ENCODE measurements around the gene SORL1.

DNA sequence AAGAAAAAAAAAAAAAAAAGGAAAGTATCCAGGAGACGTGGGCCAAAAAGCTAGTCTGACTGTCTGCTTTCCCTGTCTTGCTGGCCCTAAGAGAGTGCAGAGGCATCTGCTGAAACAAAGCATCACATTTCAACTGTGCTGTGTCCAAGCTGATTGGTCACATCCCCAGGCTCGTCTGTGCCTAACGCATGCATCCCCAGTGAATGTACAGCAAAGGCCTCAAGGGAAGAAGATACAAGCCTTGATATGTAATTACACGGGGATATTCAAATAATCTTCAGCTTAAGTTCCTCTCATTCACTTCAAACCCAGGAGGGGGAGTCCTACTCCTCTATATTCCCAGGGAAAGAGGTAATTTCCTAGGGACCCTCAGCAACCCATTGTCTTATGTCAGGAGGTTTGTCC is 5.4 kb upstream of the SORL1 start:
- TF ChIP-seq, protein P1, sequence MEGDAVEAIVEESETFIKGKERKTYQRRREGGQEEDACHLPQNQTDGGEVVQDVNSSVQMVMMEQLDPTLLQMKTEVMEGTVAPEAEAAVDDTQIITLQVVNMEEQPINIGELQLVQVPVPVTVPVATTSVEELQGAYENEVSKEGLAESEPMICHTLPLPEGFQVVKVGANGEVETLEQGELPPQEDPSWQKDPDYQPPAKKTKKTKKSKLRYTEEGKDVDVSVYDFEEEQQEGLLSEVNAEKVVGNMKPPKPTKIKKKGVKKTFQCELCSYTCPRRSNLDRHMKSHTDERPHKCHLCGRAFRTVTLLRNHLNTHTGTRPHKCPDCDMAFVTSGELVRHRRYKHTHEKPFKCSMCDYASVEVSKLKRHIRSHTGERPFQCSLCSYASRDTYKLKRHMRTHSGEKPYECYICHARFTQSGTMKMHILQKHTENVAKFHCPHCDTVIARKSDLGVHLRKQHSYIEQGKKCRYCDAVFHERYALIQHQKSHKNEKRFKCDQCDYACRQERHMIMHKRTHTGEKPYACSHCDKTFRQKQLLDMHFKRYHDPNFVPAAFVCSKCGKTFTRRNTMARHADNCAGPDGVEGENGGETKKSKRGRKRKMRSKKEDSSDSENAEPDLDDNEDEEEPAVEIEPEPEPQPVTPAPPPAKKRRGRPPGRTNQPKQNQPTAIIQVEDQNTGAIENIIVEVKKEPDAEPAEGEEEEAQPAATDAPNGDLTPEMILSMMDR (IDR thresholded peaks at IDR 0.05): no peak
- TF ChIP-seq POLR2A (IDR thresholded peaks at IDR 0.05): no peak

Measured in testis (tissue), 2 donors.